Loucy (cell line): ENCODE data around the gene PDGFD.

Source experiments
- H2AFZ ChIP-seq: fragments of 200-600 bp; sonication (generic); 2 replicates; pipeline ENCODE4 v1.6.0; 2016; ENCODE audit warnings: antibody characterized with exemption, mild to moderate bottlenecking, low read length, moderate library complexity
- H3F3A ChIP-seq: fragments of 200-600 bp; 2 replicates; pipeline ENCODE4 v1.6.0; 2016; ENCODE audit warnings: antibody characterized with exemption, low read depth, mild to moderate bottlenecking
- H3K27me3 ChIP-seq: fragments of 200-600 bp; sonication (generic); 2 replicates; pipeline ENCODE4 v1.6.1; 2014; ENCODE audit warnings: low read length, mild to moderate bottlenecking; ENCODE audit not compliant: insufficient read depth, poor library complexity, severe bottlenecking
- H3K36me3 ChIP-seq: fragments of 200-600 bp; sonication (generic); 2 replicates; pipeline ENCODE4 v1.6.1; 2016; ENCODE audit warnings: low read length; ENCODE audit not compliant: insufficient read depth
- H3K4me1 ChIP-seq: fragments of 200-600 bp; sonication (generic); 2 replicates; pipeline ENCODE4 v1.5.1; 2014; ENCODE audit warnings: low read length, mild to moderate bottlenecking; ENCODE audit not compliant: insufficient read depth, poor library complexity, severe bottlenecking
- H3K4me2 ChIP-seq: fragments of 200-600 bp; sonication (generic); 2 replicates; pipeline ENCODE4 v1.6.0; 2014; ENCODE audit warnings: antibody characterized with exemption, low read length, low read depth, mild to moderate bottlenecking; ENCODE audit not compliant: poor library complexity, severe bottlenecking
- H3K4me3 ChIP-seq: fragments of 200-600 bp; sonication (generic); 2 replicates; pipeline ENCODE4 v1.5.1; 2014; ENCODE audit warnings: low read length, mild to moderate bottlenecking, mixed read lengths; ENCODE audit not compliant: poor library complexity, severe bottlenecking
- H3K79me2 ChIP-seq: fragments of 200-600 bp; sonication (generic); 2 replicates; pipeline ENCODE4 v1.6.1; 2014; ENCODE audit warnings: low read length; ENCODE audit not compliant: insufficient read depth
- H3K9ac ChIP-seq: fragments of 200-600 bp; sonication (generic); 2 replicates; pipeline ENCODE4 v1.6.0; 2014; ENCODE audit warnings: mild to moderate bottlenecking, low read depth, low read length, moderate library complexity; ENCODE audit not compliant: poor library complexity, severe bottlenecking
- H3K9me2 ChIP-seq: fragments of 200-600 bp; sonication (generic); replicated peaks from 2 replicates; pipeline ENCODE4 v1.6.1; 2016; ENCODE audit warnings: low read depth, low read length, mixed read lengths
- H3K9me3 ChIP-seq: fragments of 200-600 bp; sonication (generic); 2 replicates; pipeline ENCODE4 v1.6.1; 2014; ENCODE audit warnings: mild to moderate bottlenecking, antibody characterized with exemption, low read length, low read depth; ENCODE audit not compliant: insufficient read depth
- H4K20me1 ChIP-seq: fragments of 200-600 bp; sonication (generic); 2 replicates; pipeline ENCODE4 v1.6.0; 2014; ENCODE audit warnings: antibody characterized with exemption, low read length, mild to moderate bottlenecking; ENCODE audit not compliant: insufficient read depth, poor library complexity, severe bottlenecking
- EZH2phosphoT487 ChIP-seq: fragments of 200-600 bp; IDR thresholded peaks from 2 replicates; pipeline ENCODE4 v1.6.1; 2018; ENCODE audit warnings: antibody characterized with exemption, mild to moderate bottlenecking, moderate library complexity, borderline replicate concordance
- TF ChIP-seq, protein P1 (sequence below): fragments of 200-600 bp; sonication (generic); conservative IDR thresholded peaks from 2 replicates; pipeline ENCODE4 v1.5.1; 2014; ENCODE audit warnings: mild to moderate bottlenecking, antibody characterized with exemption, low read length

Gene PDGFD

DNA sequence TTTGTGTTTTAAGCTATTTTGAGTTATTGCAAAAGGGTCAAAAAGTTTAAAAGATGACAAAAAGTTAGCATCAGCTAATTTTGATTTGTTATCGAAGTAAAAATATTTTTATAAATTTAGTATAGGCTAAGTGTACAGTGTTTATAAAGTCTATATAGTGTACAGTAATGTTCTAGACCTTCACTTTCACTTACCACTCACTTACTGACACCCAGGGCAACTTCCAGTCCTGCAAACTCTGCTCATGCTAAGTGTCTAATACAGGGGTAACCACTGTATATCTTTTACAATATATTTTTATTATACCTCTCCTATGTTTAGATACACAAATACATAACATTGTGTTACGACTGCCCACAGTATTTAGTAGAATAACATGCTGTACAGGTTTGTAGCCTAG lies 59.7 kb downstream of the PDGFD start:
- H4K20me1 ChIP-seq: no peaks in the 10 kb centered on the region
- H3K9me3 ChIP-seq: no peaks in the 10 kb centered on the region
- H3K4me1 ChIP-seq: no peaks in the 10 kb centered on the region
- H3K4me3 ChIP-seq: no peak overlapping the region
- H3K9me2 ChIP-seq: no peaks in the 10 kb centered on the region
- H3F3A ChIP-seq: no peaks in the 10 kb centered on the region
- H3K36me3 ChIP-seq: no peaks in the 10 kb centered on the region
- no peak overlapping the region for H3K9ac ChIP-seq
- no peaks in the 10 kb centered on the region for H3K27me3 ChIP-seq
- H3K4me2 ChIP-seq: no peak overlapping the region
- no peak overlapping the region for H2AFZ ChIP-seq
- H3K79me2 ChIP-seq: no peaks in the 10 kb centered on the region
- TF ChIP-seq, protein P1, sequence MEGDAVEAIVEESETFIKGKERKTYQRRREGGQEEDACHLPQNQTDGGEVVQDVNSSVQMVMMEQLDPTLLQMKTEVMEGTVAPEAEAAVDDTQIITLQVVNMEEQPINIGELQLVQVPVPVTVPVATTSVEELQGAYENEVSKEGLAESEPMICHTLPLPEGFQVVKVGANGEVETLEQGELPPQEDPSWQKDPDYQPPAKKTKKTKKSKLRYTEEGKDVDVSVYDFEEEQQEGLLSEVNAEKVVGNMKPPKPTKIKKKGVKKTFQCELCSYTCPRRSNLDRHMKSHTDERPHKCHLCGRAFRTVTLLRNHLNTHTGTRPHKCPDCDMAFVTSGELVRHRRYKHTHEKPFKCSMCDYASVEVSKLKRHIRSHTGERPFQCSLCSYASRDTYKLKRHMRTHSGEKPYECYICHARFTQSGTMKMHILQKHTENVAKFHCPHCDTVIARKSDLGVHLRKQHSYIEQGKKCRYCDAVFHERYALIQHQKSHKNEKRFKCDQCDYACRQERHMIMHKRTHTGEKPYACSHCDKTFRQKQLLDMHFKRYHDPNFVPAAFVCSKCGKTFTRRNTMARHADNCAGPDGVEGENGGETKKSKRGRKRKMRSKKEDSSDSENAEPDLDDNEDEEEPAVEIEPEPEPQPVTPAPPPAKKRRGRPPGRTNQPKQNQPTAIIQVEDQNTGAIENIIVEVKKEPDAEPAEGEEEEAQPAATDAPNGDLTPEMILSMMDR: no peak
- TF ChIP-seq EZH2phosphoT487: no peak

DNA sequence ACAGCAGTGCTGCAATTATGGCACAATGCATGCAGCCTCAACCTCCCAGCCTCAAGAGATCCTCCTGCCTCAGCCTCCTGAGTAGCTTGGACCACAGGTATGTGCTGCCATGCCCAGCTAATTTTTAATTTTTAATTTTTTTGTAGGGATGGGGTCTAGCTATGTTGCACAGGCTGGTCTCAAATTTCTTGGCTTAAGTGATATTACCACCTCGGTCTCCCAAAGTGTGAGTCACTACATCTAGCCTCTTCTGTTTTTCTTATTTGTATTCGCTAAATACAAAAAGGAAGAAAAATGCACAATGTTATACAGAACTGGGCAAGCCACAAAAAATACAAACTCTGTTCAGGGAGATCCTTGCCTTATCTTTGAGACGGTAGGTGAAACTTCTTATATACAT lies 65.4 kb downstream of the PDGFD start:
- H3K4me2 ChIP-seq: no peak overlapping the region
- no peaks in the 10 kb centered on the region for H3K9me3 ChIP-seq
- TF ChIP-seq, protein P1: no peak
- TF ChIP-seq EZH2phosphoT487: no peak
- no peaks in the 10 kb centered on the region for H3K36me3 ChIP-seq
- no peak overlapping the region for H2AFZ ChIP-seq
- H3K9ac ChIP-seq: no peak overlapping the region
- no peaks in the 10 kb centered on the region for H3K79me2 ChIP-seq
- H3K4me3 ChIP-seq: no peak overlapping the region
- no peaks in the 10 kb centered on the region for H3K9me2 ChIP-seq
- H3K4me1 ChIP-seq: no peaks in the 10 kb centered on the region
- no peaks in the 10 kb centered on the region for H3K27me3 ChIP-seq
- no peaks in the 10 kb centered on the region for H4K20me1 ChIP-seq
- H3F3A ChIP-seq: no peaks in the 10 kb centered on the region

DNA sequence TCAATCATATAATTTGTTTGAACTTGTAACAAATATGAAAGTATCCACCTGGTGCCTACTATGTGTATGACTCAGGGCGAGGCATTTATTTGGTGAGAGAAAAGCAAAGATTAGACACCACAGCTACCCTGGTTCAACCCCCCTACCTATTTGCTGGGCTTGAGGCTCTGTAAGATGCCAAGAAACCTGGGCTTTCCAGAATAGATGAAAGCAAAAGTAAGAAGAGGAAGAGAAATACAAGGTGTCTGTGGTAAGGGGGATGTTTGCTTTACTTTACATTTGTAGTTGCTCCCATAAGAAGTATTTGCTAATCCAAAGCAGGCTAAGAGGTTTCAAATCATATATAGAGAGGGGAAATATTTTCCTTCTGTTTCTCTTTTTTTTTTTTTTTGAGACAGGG lies 65.8 kb downstream of the PDGFD start:
- no peak overlapping the region for H3K9ac ChIP-seq
- no peak overlapping the region for H3K4me3 ChIP-seq
- no peaks in the 10 kb centered on the region for H3K4me1 ChIP-seq
- H3K9me2 ChIP-seq: no peaks in the 10 kb centered on the region
- H3K79me2 ChIP-seq: no peaks in the 10 kb centered on the region
- H3K27me3 ChIP-seq: no peaks in the 10 kb centered on the region
- no peaks in the 10 kb centered on the region for H3F3A ChIP-seq
- H3K4me2 ChIP-seq: no peak overlapping the region
- H2AFZ ChIP-seq: no peak overlapping the region
- H3K36me3 ChIP-seq: no peaks in the 10 kb centered on the region
- H3K9me3 ChIP-seq: no peaks in the 10 kb centered on the region
- no peaks in the 10 kb centered on the region for H4K20me1 ChIP-seq
- TF ChIP-seq, protein P1: no peak
- TF ChIP-seq EZH2phosphoT487: no peak
